ENCODE measurements around the gene RBM39. TPM values are rescaled to one million over a fixed set of nuclear protein-coding genes. Genes with fewer than 3 reads are reported as not detected.

The RBM39 gene
- total and polyA plus RNA-seq, 2 of the 8 experiments (the other 6 are each of a cell fraction or from before 2014, with no cell fraction given): 78.0 to 219 TPM

DNA sequence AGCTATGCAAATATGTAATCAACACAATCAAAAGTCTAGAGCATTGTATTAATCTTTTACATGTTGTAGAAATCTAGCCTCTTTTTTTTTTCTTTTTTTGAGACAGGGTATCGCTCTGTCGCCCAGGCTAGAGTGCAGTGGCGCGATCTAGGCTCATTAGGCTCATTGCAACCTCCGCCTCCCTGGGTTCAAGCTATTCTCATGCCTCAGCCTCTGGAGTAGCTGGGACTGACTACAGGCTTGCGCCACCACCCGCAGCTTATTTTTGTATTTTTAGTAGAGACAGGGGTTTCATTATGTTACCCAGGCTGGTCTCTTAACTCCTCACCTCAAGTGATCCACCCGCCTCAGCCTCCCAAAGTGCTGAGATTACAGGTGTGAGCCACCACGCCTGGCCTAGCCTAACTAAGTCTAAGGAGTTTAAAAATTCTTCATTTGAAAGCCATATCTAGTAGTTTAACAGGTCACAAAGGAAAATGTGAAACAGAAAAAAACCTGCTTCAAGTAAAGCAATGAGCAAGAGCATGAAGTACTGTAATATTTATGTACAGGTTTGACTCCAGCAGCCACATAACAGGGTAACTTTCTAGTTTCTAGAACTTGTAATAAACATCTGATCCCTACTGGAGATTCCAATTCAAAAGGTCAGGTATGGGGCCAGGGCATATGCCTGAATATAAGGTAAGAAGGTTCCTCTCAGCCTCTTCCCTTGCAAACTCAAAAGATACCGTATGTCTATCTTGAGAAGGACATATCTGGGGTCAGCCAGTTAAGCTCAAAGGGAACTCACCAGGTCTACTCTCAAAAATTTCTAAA, 81.7 kb downstream of the RBM39 start (continued):
- no peak for TF ChIP-seq EGR1 (IDR thresholded peaks at IDR 0.05; ENCODE audit: borderline replicate concordance, low read depth, low read length)
- no peak for TF ChIP-seq CBX8 (IDR thresholded peaks at IDR 0.05; ENCODE audit: borderline replicate concordance, low read depth, low read length)
- no peak for TF ChIP-seq POU5F1 (IDR thresholded peaks at IDR 0.05; ENCODE audit: low read depth, low read length)
- no peak for TF ChIP-seq SP2 (IDR thresholded peaks at IDR 0.05; ENCODE audit: low read length)
- no peak for TF ChIP-seq SIX5 (IDR thresholded peaks at IDR 0.05; ENCODE audit: low read depth, low read length)
